HCEC 1CT (cell line): ENCODE measurements around the gene SORCS3.

ENCODE experiments used
- DNase-seq: peaks from one replicate; pipeline ENCODE4 v3.0.0-alpha.2; 2017

SORCS3 gene

GRCh38 chr10:104648421-104648820, 7.3 kb downstream of the SORCS3 start:
- DNase-seq = no peak

GRCh38 chr10:104650072-104650471, 9.0 kb downstream of the SORCS3 start:
- no peak for DNase-seq

GRCh38 chr10:104650635-104651331, 9.7 kb downstream of the SORCS3 start:
- no peak for DNase-seq

GRCh38 chr10:104657036-104657435, 15.9 kb downstream of the SORCS3 start:
- DNase-seq = no peak

GRCh38 chr10:104657457-104657856, 16.4 kb downstream of the SORCS3 start:
- no peak for DNase-seq

- DNase-seq = no peak
Measured at GRCh38 chr10:104658067-104658466, 17.0 kb downstream of the SORCS3 start.

GRCh38 chr10:104659809-104660208, 18.7 kb downstream of the SORCS3 start:
- DNase-seq = no peak

GRCh38 chr10:104663076-104663475, 22.0 kb downstream of the SORCS3 start:
- no peak for DNase-seq

- no peak for DNase-seq
Measured at GRCh38 chr10:104663563-104663962, 22.5 kb downstream of the SORCS3 start.

- no peak for DNase-seq
Measured at GRCh38 chr10:104664205-104664604, 23.1 kb downstream of the SORCS3 start.

GRCh38 chr10:104665174-104665573, 24.1 kb downstream of the SORCS3 start:
- DNase-seq = no peak

GRCh38 chr10:104666106-104666505, 25.0 kb downstream of the SORCS3 start:
- no peak for DNase-seq

GRCh38 chr10:104676874-104677273, 35.8 kb downstream of the SORCS3 start:
- no peak for DNase-seq

- DNase-seq = no peak
Measured at GRCh38 chr10:104678658-104679057, 37.6 kb downstream of the SORCS3 start.

- DNase-seq = no peak
Measured at GRCh38 chr10:104680467-104681401, 39.6 kb downstream of the SORCS3 start.

- no peak for DNase-seq
Measured at GRCh38 chr10:104681485-104681884, 40.4 kb downstream of the SORCS3 start.

- DNase-seq = no peak
Measured at GRCh38 chr10:104683567-104683966, 42.5 kb downstream of the SORCS3 start.

- DNase-seq = no peak
Measured at GRCh38 chr10:104686829-104687228, 45.7 kb downstream of the SORCS3 start.

- no peak for DNase-seq
Measured at GRCh38 chr10:104688251-104689042, 47.4 kb downstream of the SORCS3 start.

- DNase-seq = no peak
Measured at GRCh38 chr10:104689105-104689504, 48.0 kb downstream of the SORCS3 start.

- DNase-seq = no peak
Measured at GRCh38 chr10:104689547-104689946, 48.5 kb downstream of the SORCS3 start.

GRCh38 chr10:104690101-104690500, 49.0 kb downstream of the SORCS3 start:
- DNase-seq = no peak

GRCh38 chr10:104690959-104691358, 49.9 kb downstream of the SORCS3 start:
- no peak for DNase-seq
